ENCODE results near the gene PDE8B.

DNA sequence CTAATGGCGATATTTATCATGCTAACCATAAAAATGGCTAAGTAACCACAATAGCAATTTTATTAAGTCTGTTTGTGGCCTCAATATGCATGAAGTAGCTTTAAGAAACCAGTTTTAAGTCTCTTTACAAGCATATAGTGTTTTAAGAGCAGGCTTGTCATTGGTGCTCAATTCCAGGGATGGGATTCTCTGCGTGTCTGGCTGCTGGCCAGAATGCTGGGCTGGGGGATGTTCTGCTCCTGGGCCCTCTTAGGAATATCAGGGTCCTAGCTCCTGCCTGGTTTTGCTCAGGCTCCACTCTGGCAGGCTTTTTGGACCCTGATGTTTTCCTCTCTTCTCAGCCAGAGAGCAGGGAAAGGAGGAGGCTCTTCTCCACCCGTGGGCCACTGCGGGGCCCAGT, 127.2 kb downstream of the PDE8B start:
- TF ChIP-seq EZH2phosphoT487 (IDR thresholded peaks at IDR 0.05; ENCODE audit: low read depth) (no peak), CTCF (IDR thresholded peaks at IDR 0.05; ENCODE audit: low read depth, low read length) (no peak)
